Activated CD4-positive, alpha-beta T cell treated with anti-CD3 and anti-CD28 coated beads, Interleukin-2, amount 50 U/mL, for 16 hours (primary cell): ENCODE measurements around the gene TRIM44.

Experiments used
- DNase-seq: peaks from one replicate; pipeline ENCODE4 v3.0.0-alpha.2; 2020

The TRIM44 gene

GRCh38 chr11:35662649-35663407, at the start of gene TRIM44:
TRIM44 (plus strand) TSS chr11:35662775; CDS start chr11:35663112, 337 bp downstream.
- peak; percentile 81 for DNase-seq

DNA sequence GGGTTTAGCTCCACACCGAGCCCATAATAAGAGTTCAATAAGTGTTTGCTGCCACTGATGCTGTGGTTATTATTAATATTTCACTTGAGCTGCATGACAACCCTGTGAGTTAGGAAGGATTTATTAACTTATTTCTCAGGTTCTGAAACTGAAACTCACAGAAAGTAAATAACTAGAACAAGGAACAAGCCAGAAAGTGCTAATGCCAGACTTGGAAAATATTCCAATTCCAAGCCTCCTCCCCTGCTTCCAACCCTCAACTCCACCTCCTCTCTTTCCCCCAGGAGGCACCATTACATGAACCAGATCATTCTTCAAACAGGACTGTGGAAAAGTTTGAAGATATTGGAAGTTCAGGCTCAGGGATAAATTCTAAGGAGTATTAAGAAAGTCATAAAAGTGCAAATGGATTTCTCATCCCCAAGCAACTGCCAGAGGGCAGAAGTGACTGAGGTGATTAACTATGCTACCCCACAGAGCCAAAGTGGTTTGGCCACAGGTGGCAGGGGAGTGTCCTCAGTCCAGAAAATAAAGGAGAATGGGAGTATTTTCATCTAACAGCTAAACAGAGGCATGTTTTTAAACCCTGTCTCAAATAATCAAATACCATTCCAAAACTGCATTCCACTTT, 47.5 kb upstream of the TRIM44 start:
- DNase-seq = no peak

DNA sequence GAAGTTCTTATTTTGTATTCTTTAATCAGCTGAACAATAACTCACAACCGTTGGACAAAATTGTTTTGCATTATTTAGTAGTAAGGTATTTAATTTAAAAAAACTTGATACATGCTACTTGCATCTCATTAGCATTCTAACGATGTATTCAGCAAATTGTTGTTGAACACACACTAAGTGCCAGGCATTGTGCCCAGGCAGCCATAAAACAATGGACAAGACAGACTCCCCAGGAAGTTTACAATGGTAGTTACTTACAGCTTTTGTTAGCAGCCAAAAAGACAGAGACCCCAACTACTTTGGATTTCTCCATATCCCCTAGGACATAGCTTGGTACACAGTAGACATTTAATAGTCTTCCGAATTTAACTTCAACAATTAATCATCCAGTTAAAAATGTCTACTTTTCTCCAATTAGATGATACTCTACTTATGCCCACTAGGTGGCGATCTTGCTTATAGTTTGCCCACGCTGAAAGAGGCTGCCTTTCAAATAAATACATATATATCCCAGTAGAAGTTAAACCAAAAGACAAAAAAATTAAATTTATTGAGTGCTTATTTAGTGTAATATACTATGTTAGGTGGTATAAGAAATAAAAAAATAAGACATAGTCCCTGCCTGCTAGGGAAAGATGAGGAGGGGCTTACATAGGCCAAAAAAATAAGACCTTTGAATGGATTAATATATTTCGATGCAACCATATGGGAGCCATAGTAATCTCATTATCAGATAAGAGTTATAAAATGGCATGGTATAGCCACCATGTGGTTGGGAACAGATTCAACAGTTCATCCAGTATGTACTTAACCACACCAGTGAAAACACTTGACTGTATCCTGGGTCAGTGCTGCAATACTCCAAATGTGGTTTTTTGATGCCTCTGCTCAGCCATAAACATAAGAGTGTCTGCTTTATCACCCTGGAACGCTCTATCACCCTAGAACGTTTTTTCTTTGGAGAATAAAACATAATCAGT, 46.4 kb upstream of the TRIM44 start:
- DNase-seq = peak; percentile 53

DNA sequence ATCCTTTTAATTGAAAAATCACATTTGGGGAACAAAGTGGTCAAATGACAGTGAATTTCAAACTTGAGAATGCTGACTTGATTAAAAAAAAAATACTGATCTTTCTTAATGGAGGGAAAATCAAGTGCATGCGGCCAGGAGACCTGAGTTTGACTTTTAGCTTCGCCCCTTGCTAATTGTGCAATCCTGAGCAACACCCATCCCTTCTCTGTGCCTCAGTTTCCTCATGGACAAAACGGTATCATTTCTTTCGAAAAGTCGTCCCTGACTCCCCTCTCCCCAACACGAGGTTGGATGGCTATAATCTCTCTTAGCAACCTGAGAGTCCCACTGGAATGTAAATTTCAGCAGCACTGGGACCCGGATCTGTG, 45.3 kb upstream of the TRIM44 start:
- DNase-seq = no peak

- DNase-seq = peak; percentile 47
Observed at GRCh38 chr11:35617687-35618496, 44.7 kb upstream of the TRIM44 start, which contains the start of gene FJX1. FJX1 (plus strand) TSS chr11:35618460; CDS start chr11:35618637, 177 bp downstream.

DNA sequence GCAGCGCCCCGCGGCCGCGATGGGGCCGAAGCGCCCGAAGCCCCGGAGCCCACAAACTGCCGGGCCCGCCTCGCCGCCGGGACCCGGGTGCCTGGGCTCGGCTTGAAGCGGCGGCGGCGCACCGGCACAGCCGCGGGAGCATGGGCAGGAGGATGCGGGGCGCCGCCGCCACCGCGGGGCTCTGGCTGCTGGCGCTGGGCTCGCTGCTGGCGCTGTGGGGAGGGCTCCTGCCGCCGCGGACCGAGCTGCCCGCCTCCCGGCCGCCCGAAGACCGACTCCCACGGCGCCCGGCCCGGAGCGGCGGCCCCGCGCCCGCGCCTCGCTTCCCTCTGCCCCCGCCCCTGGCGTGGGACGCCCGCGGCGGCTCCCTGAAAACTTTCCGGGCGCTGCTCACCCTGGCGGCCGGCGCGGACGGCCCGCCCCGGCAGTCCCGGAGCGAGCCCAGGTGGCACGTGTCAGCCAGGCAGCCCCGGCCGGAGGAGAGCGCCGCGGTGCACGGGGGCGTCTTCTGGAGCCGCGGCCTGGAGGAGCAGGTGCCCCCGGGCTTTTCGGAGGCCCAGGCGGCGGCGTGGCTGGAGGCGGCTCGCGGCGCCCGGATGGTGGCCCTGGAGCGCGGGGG, 44.0 kb upstream of the TRIM44 start:
- DNase-seq = no peak

DNA sequence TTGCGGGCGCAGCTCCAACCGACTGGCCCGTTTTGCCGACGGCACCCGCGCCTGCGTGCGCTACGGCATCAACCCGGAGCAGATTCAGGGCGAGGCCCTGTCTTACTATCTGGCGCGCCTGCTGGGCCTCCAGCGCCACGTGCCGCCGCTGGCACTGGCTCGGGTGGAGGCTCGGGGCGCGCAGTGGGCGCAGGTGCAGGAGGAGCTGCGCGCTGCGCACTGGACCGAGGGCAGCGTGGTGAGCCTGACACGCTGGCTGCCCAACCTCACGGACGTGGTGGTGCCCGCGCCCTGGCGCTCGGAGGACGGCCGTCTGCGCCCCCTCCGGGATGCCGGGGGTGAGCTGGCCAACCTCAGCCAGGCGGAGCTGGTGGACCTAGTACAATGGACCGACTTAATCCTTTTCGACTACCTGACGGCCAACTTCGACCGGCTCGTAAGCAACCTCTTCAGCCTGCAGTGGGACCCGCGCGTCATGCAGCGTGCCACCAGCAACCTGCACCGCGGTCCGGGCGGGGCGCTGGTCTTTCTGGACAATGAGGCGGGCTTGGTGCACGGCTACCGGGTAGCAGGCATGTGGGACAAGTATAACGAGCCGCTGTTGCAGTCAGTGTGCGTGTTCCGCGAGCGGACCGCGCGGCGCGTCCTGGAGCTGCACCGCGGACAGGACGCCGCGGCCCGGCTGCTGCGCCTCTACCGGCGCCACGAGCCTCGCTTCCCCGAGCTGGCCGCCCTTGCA, 43.3 kb upstream of the TRIM44 start:
- peak; percentile 32 for DNase-seq

DNA sequence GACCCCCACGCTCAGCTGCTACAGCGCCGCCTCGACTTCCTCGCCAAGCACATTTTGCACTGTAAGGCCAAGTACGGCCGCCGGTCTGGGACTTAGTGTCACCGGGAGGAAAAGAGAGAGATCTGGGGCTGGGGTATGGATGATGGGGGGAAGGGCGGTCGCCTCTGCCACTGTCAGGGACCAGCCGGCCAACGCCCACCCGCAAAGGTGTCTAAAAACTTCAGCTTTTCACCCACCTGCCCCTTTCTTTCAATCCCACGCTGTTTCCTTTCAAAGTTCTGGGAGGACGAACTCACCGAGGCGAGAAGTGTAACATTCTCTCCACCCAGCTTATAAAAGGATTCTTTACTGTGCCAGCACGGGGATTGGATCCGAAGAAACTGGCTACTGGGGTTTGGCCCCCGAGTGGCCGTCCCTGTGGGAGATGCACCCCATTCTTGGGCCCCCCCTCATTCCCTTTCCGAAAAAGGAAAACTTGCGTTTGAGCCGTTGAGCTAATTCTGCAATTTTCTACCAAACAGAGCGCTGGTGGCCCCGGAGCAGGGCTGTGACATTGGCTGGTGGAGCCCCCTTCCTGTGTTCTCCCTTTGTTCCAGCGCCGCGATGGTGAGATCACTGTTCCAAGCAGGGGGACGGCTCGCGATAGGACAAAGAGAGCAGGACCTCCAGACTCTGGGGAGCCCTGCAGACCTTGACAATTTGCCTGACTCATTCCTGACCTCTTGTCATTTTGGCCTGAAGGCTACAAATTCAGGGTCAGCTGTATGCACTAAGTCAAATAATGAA, 42.5 kb upstream of the TRIM44 start:
- DNase-seq = no peak

- DNase-seq = no peak
Observed at GRCh38 chr11:35620795-35621194, 41.8 kb upstream of the TRIM44 start.

- no peak for DNase-seq
Observed at GRCh38 chr11:35621620-35622019, 41.0 kb upstream of the TRIM44 start.

DNA sequence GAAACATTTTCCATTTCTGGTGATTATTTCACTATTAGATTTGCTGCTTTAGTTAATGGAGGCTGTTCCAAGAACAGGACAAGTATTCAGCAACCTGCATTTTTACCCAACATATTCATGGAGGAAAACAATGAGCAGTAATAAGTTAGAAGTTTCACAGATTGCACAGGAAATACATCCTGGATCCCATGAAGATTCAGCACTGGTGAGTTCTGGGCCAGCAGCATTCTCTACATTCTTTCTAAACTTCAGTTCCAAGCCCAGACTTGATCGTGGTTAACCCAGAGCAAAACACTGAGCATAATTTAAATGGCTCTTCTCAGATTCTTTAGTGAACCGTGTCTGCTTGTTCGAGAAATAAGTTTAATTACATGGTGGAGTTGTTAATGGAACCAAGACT, 40.5 kb upstream of the TRIM44 start:
- DNase-seq = no peak

DNA sequence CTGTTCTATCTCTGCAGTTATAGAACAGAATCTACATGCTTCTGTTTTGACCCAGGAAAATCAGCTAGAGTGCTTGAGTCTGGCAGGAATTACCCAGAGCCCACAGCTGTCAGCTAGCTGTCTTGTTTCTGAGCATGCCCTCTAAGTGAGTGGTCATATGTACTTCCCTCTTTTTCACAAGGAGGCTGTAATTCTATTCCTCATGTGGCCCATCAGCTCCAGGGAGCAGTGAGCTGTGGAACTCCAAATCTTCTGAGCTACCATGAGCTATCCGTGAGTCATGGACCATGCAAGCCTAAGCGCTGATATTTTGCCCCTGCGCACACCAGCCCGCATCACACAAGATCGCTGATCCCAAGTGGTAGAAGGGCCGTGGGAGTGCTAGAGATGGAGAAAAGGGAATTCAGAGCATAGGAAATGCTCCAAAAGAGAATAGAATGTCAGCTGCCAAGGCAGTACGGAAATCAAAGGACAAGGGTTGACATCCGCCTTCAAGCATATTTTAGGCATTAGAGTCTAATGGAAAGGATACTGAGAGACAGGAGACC, 38.9 kb upstream of the TRIM44 start:
- no peak for DNase-seq

DNA sequence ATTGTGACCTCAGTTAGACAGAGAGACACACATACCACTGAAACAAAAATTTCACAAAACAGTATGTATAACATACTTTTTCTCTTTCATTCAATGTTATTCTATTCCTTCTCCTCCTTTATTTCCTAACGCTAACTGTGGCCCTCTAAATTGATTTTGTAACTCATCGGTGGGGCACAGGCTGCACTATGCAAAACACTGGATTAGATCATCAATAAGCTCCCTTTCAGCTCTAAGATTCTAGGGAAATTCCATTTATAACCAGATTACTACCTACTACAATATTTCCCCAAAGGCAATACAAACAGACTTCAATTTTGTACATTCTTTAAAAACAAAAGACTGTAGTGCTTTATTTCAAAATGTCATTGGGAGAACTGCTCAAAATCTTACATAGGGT, 38.3 kb upstream of the TRIM44 start:
- no peak for DNase-seq

DNA sequence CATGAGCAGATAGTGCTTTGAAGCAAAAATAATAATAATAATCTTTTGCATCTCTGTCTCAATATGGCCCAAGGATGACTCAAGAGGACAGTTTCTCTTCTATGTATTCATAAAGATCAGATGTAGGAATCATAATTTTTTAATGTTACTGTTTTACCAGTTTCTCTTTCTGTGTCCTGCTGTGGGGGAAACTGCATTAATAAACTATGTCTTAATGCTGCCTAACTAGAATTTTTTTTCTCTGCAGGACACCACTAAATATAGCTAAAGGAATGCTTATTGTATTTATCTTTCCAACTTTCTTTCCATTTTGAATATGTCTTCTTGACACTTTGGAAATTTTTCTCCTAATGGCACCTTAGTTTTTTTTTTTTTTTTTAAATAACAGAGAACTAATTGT, 37.8 kb upstream of the TRIM44 start:
- DNase-seq = no peak

DNA sequence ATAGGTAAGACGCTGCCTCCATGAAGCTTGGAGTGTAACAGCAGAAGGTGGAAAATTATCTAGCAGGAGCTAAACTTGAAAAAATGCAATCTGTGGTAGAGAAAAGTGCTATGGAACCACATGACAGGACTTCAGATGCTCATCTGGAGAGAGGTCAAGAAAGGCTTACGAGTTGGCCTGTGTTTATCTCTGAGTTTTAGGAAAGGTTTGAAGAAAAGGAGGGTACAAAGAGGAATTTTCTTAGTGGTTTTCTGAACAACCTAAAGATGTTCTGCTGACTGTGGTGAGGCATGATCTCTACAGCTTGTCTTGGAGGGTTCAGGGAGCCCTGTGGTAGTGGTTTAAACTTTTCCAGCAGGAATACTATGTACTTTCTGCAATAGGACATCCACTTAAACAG, 36.1 kb upstream of the TRIM44 start:
- DNase-seq = no peak

DNA sequence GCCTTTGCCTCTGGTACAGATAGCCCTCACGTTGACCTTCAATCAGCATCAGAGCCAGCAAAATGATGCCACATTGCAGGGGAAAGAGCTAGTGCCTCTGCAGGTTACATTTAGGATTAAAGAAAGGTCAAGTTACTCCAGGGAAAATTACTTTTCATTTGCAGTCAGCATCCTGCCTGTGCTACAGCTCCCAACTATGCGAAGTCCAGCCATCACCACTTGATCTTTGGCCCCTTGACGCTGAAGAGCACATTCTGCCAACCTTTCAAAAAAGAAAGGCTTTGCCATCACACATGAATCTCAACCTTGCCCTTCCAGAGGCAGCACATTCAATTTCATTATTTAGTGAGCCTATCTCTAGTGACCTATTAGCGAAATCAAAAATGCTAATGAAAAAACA, 33.1 kb upstream of the TRIM44 start:
- no peak for DNase-seq

DNA sequence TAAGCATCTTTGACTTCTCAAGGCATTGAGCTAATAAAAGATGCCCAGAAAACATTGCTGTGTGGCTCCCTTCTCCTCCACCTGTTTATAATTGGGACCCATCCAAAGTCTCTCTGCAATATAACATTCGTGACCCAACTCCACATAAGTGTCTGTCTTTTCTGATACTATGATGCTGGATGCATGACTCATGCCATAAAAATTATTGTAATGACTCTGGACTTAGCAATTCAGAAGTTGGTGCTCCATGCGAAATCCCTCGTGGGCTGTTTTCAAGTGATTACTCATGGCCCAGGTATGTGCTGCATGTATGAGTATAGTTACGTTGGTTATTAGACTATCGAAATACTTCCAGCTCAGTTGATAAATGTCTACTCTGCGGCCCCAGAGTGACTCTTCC, 32.7 kb upstream of the TRIM44 start:
- DNase-seq = no peak

- DNase-seq = no peak
Observed at GRCh38 chr11:35631891-35632290, 30.7 kb upstream of the TRIM44 start.

DNA sequence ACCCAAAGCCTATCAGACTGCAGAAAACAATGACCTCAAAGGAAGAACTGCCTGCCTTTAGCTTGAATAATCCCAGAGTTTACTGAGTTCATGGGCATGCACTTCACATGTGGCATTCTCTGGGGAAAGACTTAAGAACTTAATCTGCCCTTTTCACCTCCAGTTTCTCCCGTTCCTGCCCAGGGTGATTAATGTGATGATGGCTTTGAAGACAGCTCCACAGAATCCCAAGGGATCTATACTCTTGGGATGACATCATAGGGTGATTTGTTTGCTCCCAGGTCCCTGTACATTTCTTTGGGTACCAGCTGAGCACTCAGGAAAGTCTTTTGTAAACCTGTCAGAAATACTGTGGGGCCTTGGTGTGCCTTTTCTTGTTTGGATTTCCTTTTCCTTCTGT, 30.3 kb upstream of the TRIM44 start:
- DNase-seq = no peak

GRCh38 chr11:35633827-35634423, 28.6 kb upstream of the TRIM44 start:
- DNase-seq = no peak
